Fibroblast of lung (primary cell): ENCODE data around the gene ADA. TPM values are rescaled to one million over a fixed set of nuclear protein-coding genes. Genes with fewer than 3 reads are reported as not detected.

Experiments used
- DNase-seq, 2 donors: peaks; one replicate each; pipeline versions ENCODE4 v3.0.0 to v3.0.0-alpha.2; 2010; ENCODE audit warnings: low read depth in 2 of 2
- H2AFZ ChIP-seq: 2 replicates; pipeline ENCODE4 v1.5.1; 2012; ENCODE audit warnings: low read length, control low read depth, inconsistent platforms
- H3K27ac ChIP-seq: 2 replicates; pipeline ENCODE4 v1.5.1; 2011; ENCODE audit warnings: low read length, control low read depth; ENCODE audit not compliant: insufficient read depth
- H3K27me3 ChIP-seq: 2 replicates; pipeline ENCODE4 v1.5.1; 2011; ENCODE audit warnings: mild to moderate bottlenecking, low read length; ENCODE audit not compliant: control insufficient read depth, insufficient read depth
- H3K36me3 ChIP-seq: 2 replicates; pipeline ENCODE4 v1.5.1; 2011; ENCODE audit warnings: low read length; ENCODE audit not compliant: control insufficient read depth, insufficient read depth
- H3K4me1 ChIP-seq: 2 replicates; pipeline ENCODE4 v1.5.1; 2011; ENCODE audit warnings: low read length; ENCODE audit not compliant: control insufficient read depth, insufficient read depth; ENCODE audit errors: extremely low read depth
- H3K4me2 ChIP-seq: 2 replicates; pipeline ENCODE4 v1.5.1; 2011; ENCODE audit warnings: low read length, control low read depth; ENCODE audit not compliant: insufficient read depth; ENCODE audit errors: extremely low read depth
- H3K4me3 ChIP-seq, 4 experiments: fragments of 200-600 bp in 1 of 4; sonication (generic) in 1 of 4; replicated peaks in 1 of 4; 2 replicates each; pipeline ENCODE4 v1.5.1; 2011 to 2016; ENCODE audit warnings: low read length in 4 of 4, low read depth in 3 of 4, mild to moderate bottlenecking in 3 of 4, control low read depth in 2 of 4, inconsistent platforms in 1 of 4, mixed read lengths in 1 of 4; ENCODE audit not compliant: insufficient read depth in 1 of 4; ENCODE audit errors: control extremely low read depth in 1 of 4
- H3K79me2 ChIP-seq: 2 replicates; pipeline ENCODE4 v1.5.1; 2012; ENCODE audit warnings: mild to moderate bottlenecking, low read length, inconsistent platforms; ENCODE audit not compliant: control insufficient read depth, insufficient read depth
- H3K9ac ChIP-seq: 2 replicates; pipeline ENCODE4 v1.5.1; 2011; ENCODE audit warnings: mild to moderate bottlenecking, low read length, control low read depth; ENCODE audit not compliant: insufficient read depth
- H3K9me3 ChIP-seq: 2 replicates; pipeline ENCODE4 v1.5.1; 2012; ENCODE audit warnings: low read depth, low read length; ENCODE audit not compliant: control insufficient read depth, insufficient read depth
- H4K20me1 ChIP-seq: 2 replicates; pipeline ENCODE4 v1.5.1; 2011; ENCODE audit warnings: low read length; ENCODE audit not compliant: control insufficient read depth, insufficient read depth; ENCODE audit errors: extremely low read depth
- CTCF ChIP-seq, 2 donors: IDR thresholded peaks in 1 of 2; conservative IDR thresholded peaks in 1 of 2; 1 replicate in 1 of 2; 2 replicates in 1 of 2; pipeline ENCODE4 v1.5.1; 2011 to 2012; ENCODE audit warnings: low read length in 2 of 2, control low read depth in 1 of 2, inconsistent platforms in 1 of 2, low read depth in 1 of 2, mild to moderate bottlenecking in 1 of 2
- EZH2 ChIP-seq: IDR thresholded peaks from 2 replicates; pipeline ENCODE4 v1.5.1; 2012; ENCODE audit warnings: low read length, control low read depth, mild to moderate bottlenecking; ENCODE audit errors: missing control alignments
- polyA plus RNA-seq, 2 donors: library from polyadenylated mRNA; depleted of rRNA in 1 of 2; stranded (reverse) in 1 of 2; unstranded in 1 of 2; fragments of >200 nt; gene quantifications; 2 replicates each; pipeline ENCODE4 v1.2.1, GENCODE V29; 2011 to 2012; ENCODE audit warnings: missing spikeins in 1 of 2
- total RNA-seq: library from RNA; depleted of rRNA; stranded (reverse); fragments of >200 nt; gene quantifications from 2 replicates; pipeline ENCODE4 v1.2.1, GENCODE V29; 2014

ADA gene
- total and polyA plus RNA-seq, 2 donors (not counting 1 experiment from before 2014, with no cell fraction given), result 5.4 to 21.9 TPM

- H3K9me3 ChIP-seq, result no peaks in the 10 kb centered on the region
- no peaks in the 10 kb centered on the region for H4K20me1 ChIP-seq
- no peaks in the 10 kb centered on the region for H3K27me3 ChIP-seq
- no peaks in the 10 kb centered on the region for H3K4me1 ChIP-seq
- no peak for DNase-seq
- no peaks in the 10 kb centered on the region for H3K79me2 ChIP-seq
- no peaks in the 10 kb centered on the region for H3K36me3 ChIP-seq
- no peak overlapping the region for H2AFZ ChIP-seq
- no peak for TF ChIP-seq EZH2
- no peak for TF ChIP-seq CTCF (conservative IDR thresholded peaks at IDR 0.05 in 1 of 2, IDR thresholded peaks at IDR 0.05 in 1 of 2; ENCODE audit: low read depth in 1 of 2, low read length in 2 of 2)
- no peak overlapping the region for H3K9ac ChIP-seq
- no peak overlapping the region for H3K4me2 ChIP-seq
- no peak overlapping the region for H3K4me3 ChIP-seq
- no peak overlapping the region for H3K27ac ChIP-seq
Observed at GRCh38 chr20:44625361-44625760, 26.1 kb downstream of the ADA start.

GRCh38 chr20:44624743-44625271, 26.7 kb downstream of the ADA start:
- TF ChIP-seq EZH2 (no peak), CTCF (conservative IDR thresholded peaks at IDR 0.05 in 1 of 2, IDR thresholded peaks at IDR 0.05 in 1 of 2; ENCODE audit: low read depth in 1 of 2, low read length in 2 of 2) (no peak)
- Histone ChIP-seq H3K9me3 (no peaks in the 10 kb centered on the region), H3K4me3 (no peak overlapping the region), H3K4me1 (no peaks in the 10 kb centered on the region), H3K27me3 (no peaks in the 10 kb centered on the region), H3K4me2 (no peak overlapping the region), H3K27ac (no peak overlapping the region), H3K9ac (no peak overlapping the region), H2AFZ (no peak overlapping the region), H3K36me3 (no peaks in the 10 kb centered on the region), H3K79me2 (no peaks in the 10 kb centered on the region), H4K20me1 (no peaks in the 10 kb centered on the region)
- no peak for DNase-seq

- DNase-seq, result no peak
- H3K9me3 ChIP-seq, result no peaks in the 10 kb centered on the region
- no peaks in the 10 kb centered on the region for H4K20me1 ChIP-seq
- no peak overlapping the region for H2AFZ ChIP-seq
- H3K36me3 ChIP-seq, result no peaks in the 10 kb centered on the region
- H3K4me1 ChIP-seq, result no peaks in the 10 kb centered on the region
- no peak overlapping the region for H3K9ac ChIP-seq
- H3K27ac ChIP-seq, result no peak overlapping the region
- TF ChIP-seq CTCF (conservative IDR thresholded peaks at IDR 0.05 in 1 of 2, IDR thresholded peaks at IDR 0.05 in 1 of 2; ENCODE audit: low read depth in 1 of 2, low read length in 2 of 2), result no peak
- no peak for TF ChIP-seq EZH2
- H3K27me3 ChIP-seq, result no peaks in the 10 kb centered on the region
- no peak overlapping the region for H3K4me3 ChIP-seq
- H3K4me2 ChIP-seq, result no peak overlapping the region
- H3K79me2 ChIP-seq, result no peaks in the 10 kb centered on the region
Observed at GRCh38 chr20:44624152-44624551, 27.3 kb downstream of the ADA start.
